GM19395 (cell line): ENCODE results near the gene AARS2.

Source experiments
- ATAC-seq: cut with Tn5 transposase; IDR thresholded peaks from one replicate; pipeline ENCODE4 v1.9.1; 2021; ENCODE audit warnings: mild to moderate bottlenecking, moderate library complexity; ENCODE audit not compliant: unreplicated experiment

The AARS2 gene

DNA sequence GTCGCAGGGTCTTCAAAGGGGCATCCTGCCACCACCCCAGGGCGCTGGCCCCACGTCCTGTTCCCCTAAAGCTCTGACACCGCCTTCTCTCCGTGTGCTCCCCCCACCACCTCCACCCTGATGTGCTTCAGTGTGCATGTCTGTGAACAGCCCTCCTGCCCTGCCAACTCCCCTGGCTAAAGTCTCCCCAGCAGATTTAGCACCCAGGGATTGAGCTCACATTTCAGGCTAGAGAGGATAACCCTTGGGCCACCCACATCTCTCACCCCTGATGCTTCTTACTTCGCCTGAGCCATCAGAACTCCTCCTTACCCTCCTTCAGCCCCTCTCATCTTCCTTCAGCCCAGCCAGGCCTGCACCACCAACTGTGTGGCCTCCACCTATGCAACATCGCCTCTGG is 35.4 kb downstream of the AARS2 start:
- no peak for ATAC-seq

DNA sequence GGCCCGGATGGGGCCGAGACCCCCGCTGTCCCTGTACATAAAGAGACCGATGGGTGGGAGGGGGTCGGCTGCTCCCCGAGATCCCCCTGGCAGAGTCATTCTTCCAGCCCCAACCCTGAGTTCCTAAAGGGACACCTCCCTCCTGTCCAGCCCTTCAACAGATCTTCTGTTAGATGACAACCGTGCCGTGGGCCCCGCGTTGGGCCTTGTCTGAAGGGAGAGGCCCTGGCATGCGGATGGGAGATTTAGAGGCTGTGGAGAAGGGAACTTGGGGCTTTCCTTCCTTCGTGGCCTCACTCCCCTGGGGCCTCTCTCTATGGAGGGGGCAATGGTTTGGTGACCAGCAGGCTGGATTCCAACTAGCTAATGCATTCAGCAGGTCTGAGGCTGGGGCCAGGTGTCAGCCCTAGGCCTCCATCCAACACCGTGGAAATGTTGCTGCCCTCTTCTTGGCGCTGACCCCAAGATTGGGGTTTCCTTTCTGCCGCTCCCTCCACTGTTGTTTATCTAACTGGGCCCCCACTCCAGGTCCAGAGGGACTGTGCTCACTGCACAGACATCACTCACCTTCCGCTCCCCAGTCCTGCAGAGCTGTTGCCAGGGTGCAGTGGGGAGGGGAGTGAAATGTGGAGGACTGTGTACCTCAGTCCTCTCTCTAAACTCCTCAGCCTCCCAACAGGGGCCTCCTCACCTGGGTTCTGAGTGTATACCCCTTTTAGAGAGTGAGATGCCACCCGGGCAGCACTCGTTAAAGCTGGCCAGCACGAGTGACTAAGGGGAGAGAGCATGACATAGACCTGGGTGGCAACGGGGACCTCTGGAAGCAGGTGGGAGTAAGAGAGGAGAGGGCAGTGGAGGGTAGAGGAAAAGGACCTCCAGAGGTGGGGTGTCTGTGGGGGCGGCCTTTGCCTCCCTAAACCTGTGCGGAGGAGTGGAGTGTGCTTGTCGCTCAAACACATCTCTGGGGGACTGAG is 36.2 kb downstream of the AARS2 start:
- no peak for ATAC-seq

GRCh38 chr6:44275749-44276648 is 37.1 kb downstream of the AARS2 start:
- ATAC-seq = no peak

GRCh38 chr6:44275271-44275748 is 37.8 kb downstream of the AARS2 start:
- ATAC-seq = no peak

- no peak for ATAC-seq
These were observed 39.5 kb downstream of the AARS2 start for GRCh38 chr6:44273617-44274016.

DNA sequence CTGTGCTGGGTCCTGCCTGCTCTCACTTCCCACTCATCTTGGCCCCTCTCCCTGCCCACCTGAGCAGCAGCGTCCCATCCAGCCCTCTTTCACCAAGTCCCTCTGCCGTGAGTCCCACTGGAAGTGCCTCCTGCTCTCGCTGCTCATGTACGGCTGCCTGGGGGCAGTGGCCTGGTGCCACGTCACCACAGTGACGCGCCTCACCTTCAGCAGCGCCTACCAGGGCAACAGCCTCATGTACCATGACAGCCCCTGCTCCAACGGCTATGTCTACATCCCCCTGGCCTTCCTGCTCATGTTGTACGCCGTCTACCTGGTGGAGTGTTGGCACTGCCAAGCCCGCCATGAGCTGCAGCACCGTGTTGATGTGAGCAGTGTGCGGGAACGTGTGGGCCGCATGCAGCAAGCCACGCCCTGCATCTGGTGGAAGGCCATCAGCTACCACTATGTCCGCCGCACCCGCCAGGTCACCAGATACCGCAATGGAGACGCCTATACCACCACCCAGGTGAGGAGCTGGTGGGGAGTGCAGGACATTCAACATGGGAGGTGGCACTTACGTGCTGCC is 40.1 kb downstream of the AARS2 start:
- ATAC-seq = no peak

GRCh38 chr6:44272529-44272928 is 40.6 kb downstream of the AARS2 start:
- no peak for ATAC-seq

- no peak for ATAC-seq
These were observed 41.2 kb downstream of the AARS2 start for GRCh38 chr6:44271914-44272313.

DNA sequence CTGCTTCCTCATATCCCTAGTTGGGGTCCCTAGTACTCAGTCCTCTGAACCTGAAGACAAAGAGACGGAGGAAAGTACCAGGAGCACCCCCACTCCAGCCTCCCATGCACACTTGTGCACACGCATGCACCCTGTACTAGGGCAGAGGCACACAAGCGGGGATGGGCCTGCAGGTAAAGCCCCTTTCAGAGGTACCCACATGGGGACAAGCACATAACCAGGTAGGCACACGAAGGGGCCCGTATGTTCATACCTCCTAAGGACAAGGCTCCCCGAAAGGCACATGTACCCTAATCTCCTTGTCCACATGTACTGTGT is 41.8 kb downstream of the AARS2 start:
- ATAC-seq = no peak

DNA sequence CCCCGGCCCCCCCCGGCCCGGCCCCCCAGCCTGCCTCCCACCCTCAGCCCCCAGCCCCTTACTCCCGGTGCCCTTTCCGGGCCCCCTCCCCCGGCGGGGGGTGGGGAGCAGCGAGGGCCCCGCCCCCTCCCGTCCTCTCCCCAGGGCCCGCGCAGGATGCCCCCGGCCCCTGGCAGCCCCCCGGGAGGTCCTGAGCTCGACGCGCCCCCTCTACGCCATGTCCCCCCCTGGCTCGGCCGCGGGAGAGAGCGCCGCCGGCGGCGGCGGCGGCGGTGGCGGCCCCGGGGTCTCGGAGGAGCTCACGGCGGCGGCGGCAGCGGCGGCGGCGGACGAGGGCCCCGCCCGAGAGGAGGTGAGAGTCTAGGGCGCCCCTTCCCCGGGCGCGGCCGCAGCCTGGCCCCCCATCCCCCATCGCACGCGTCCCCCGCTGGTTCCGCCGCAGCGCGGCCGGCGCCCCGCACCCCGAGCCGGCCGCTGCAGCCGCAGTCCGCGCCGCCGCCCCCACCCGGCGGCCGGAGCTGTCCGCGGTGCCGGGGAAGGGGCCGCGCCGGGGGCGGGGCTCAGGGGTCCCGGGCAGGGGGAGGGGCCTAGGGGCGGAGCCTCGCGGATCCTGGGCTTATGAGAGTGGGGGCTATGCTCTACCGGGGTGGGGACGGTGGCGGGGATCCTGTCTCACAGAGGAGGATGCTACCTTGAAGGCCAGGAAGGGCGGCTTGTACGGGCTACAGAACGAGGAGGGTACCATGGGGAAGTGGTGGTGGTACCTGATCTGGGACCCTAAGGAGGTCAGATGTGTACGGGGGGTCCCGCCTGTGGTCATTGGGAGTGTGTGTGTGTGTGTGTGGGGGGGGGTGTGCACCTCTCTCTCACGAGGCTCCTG is 42.4 kb downstream of the AARS2 start:
- no peak for ATAC-seq

GRCh38 chr6:44269921-44270525 is 43.1 kb downstream of the AARS2 start, which contains the start of gene TMEM151B:
Gene TMEM151B (plus strand): TSS chr6:44270450. CDS start chr6:44270743, 293 bp downstream.
- no peak for ATAC-seq

DNA sequence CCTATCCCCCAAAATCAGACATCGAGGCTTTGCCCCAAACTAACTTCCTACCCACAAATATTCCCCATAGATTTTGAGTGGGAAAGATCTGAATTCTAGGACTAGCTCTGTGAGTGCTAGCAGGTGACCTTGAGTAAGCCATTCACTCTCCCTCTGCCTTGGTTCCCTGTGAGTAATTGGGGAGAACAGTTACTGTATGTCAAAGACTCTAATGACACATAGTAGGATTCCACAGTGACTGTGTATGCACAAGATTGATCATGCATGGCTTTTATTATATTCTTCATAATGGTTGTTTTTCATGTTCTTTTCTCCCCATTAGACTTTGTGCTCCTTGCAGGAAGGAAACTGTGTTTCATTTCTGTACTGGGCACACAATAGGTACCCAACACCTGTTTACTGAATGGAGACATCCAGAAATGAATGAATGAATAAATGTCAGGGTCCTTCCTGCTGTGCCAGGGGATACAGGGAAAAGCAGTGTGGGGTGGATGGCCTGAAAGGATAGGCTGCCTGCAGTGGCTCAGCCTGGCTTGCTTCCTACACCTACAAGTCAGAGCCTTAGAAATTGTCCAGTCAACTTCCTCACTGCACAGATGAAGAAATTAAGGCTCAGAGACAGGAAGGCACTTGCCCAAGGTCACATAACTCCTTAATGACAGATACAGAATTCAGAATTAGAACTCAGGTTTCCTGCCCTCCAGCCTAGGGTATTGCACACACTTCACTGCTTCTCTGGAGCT is 43.8 kb downstream of the AARS2 start:
- no peak for ATAC-seq

- ATAC-seq = no peak
These were observed 45.0 kb downstream of the AARS2 start for GRCh38 chr6:44268095-44268628.

- no peak for ATAC-seq
These were observed 45.9 kb downstream of the AARS2 start for GRCh38 chr6:44267252-44267651.

- peak; percentile 40 for ATAC-seq
These were observed 46.8 kb downstream of the AARS2 start for GRCh38 chr6:44266347-44266746.

GRCh38 chr6:44265722-44266233 is 47.4 kb downstream of the AARS2 start:
- ATAC-seq = no peak

DNA sequence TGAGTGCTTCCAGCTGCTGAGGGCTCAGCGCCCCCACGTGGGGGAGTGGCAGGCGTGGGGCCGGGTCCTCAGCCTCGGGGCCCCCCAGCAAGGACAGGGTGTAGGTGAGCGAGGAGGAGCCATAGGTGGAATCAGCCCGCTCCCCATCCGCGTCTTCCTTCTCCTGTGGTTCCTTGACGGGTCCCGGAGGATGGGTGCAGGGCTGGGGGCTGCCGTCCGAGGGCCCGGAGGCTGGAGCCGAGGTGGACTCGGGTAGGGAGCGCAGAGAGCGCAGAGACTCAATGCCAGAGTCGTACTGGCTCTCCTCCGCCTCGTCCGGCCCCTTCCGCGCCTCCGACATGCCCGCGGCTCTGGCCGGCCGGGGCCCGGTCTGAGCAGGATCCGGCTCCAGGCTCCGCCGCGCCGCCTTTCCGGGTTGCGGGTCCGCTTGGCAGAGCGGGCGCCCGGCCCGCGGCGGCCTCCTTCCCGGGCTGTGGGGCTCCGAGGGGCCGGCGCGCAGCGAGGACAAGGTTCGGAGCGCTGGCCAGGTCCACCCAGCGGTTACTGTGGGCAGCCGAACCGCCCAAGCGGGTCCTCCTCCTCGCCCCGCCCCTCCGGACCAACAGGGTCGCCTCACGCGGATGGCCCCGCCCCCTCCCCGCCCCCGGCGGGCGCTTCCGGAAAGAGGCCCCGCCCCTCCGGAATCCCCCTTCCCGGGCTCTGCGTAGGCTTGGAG is 48.0 kb downstream of the AARS2 start, which contains the start of gene NFKBIE:
NFKBIE (minus strand) TSS at position 545 of the 715 bp plus-strand sequence; CDS start at position 340, 205 bp downstream.
- peak; percentile 42 for ATAC-seq
